HCT116 (cell line): ENCODE measurements around the gene RBMS1. TPM values are rescaled to one million over a fixed set of nuclear protein-coding genes. Genes with fewer than 3 reads are reported as not detected.

Experiments used
- ATAC-seq: fragments of 200-7000 bp; cut with Tn5 transposase; 2 replicates; pipeline ENCODE4 v1.9.1; 2020; ENCODE audit warnings: mild to moderate bottlenecking, moderate library complexity
- BruUV-seq: library from RNA; stranded (reverse); fragments of 400-500 nt; replicated peaks from 2 replicates; lab custom pipeline; 2021; lab: Mats Ljungman, UMichigan
- CTCF ChIA-PET: fragments of 300-600 bp; sonication (Branson Sonifier 250); formaldehyde crosslinking; loops from one replicate; lab custom pipeline; 2021; ENCODE audit warnings: antibody characterized with exemption; lab: Charles Lee
- POLR2A ChIA-PET: fragments of 300-600, 350-600 bp; sonication (Branson Sonifier 250); formaldehyde crosslinking; loops from one replicate; lab custom pipeline; 2021; ENCODE audit warnings: antibody characterized with exemption; lab: Charles Lee
- RAD21 ChIA-PET, 2 experiments: fragments of 300-600 bp; sonication (Branson Sonifier 250); formaldehyde crosslinking; loops; one replicate each; lab custom pipeline; 2023; ENCODE audit warnings: low total read pairs in 2 of 2; ENCODE audit not compliant: uncharacterized antibody in 2 of 2, unreplicated experiment in 2 of 2, low non-redundant PET in 1 of 2; lab: Charles Lee
- DNase-seq: peaks from one replicate; pipeline ENCODE4 v3.0.0-alpha.2; 2010; ENCODE audit warnings: low read depth, low spot score
- H2AFZ ChIP-seq: fragments of 200-600 bp; shearing (Covaris generic), sonication (generic); 2 replicates; pipeline ENCODE4 v1.6.1; 2017; ENCODE audit warnings: low read depth, mixed run types, mixed read lengths, antibody characterized with exemption, low read length; ENCODE audit not compliant: poor library complexity, severe bottlenecking
- H3K27ac ChIP-seq: 2 replicates; pipeline ENCODE4 v1.5.1; 2012; ENCODE audit warnings: low read depth, low read length
- H3K27me3 ChIP-seq: fragments of 200-600 bp; sonication (generic); 2 replicates; pipeline ENCODE4 v1.6.1; 2016; ENCODE audit warnings: mixed run types, low read length, mixed read lengths; ENCODE audit not compliant: insufficient read depth
- H3K36me3 ChIP-seq, 2 experiments: fragments of 200-500 bp in 1 of 2; fragments of 200-600 bp in 1 of 2; sonication (Bioruptor generic) in 1 of 2; sonication (generic) in 1 of 2; 2 replicates each; pipeline versions ENCODE4 v1.5.1 to v1.6.1; 2014 to 2016; ENCODE audit warnings: low read length in 2 of 2, inconsistent platforms in 1 of 2, mixed read lengths in 1 of 2, mixed run types in 1 of 2; ENCODE audit not compliant: insufficient read depth in 2 of 2, control insufficient read depth in 1 of 2
- H3K4me1 ChIP-seq, 2 experiments: fragments of 200-600 bp in 1 of 2; sonication (generic) in 1 of 2; 2 replicates each; pipeline versions ENCODE4 v1.5.1 to v1.6.1; 2012 to 2017; ENCODE audit warnings: low read length in 2 of 2, inconsistent platforms in 1 of 2, mild to moderate bottlenecking in 1 of 2, mixed read lengths in 1 of 2, mixed run types in 1 of 2, moderate library complexity in 1 of 2; ENCODE audit not compliant: insufficient read depth in 2 of 2, control insufficient read depth in 1 of 2
- H3K4me2 ChIP-seq: fragments of 200-600 bp; sonication (generic); 2 replicates; pipeline ENCODE4 v1.6.1; 2017; ENCODE audit warnings: mixed run types, low read length, mixed read lengths
- H3K4me3 ChIP-seq, 2 experiments: fragments of 200-600 bp in 1 of 2; sonication (generic) in 1 of 2; replicated peaks in 1 of 2; 2 replicates each; pipeline ENCODE4 v1.5.1; 2011 to 2016; ENCODE audit warnings: low read length in 2 of 2, control low read depth in 1 of 2, low read depth in 1 of 2, mild to moderate bottlenecking in 1 of 2, mixed read lengths in 1 of 2, mixed run types in 1 of 2
- H3K79me2 ChIP-seq: fragments of 200-600 bp; sonication (generic); 2 replicates; pipeline ENCODE4 v1.6.1; 2017; ENCODE audit warnings: mild to moderate bottlenecking, mixed run types, low read length, moderate library complexity, mixed read lengths; ENCODE audit not compliant: insufficient read depth
- H3K9ac ChIP-seq: fragments of 200-600 bp; sonication (generic); 2 replicates; pipeline ENCODE4 v1.6.1; 2016; ENCODE audit warnings: low read length, mixed read lengths
- H3K9me2 ChIP-seq: fragments of 200-600 bp; sonication (generic), shearing (Covaris generic); 2 replicates; pipeline ENCODE4 v1.6.1; 2017; ENCODE audit warnings: mixed run types, mild to moderate bottlenecking, moderate library complexity; ENCODE audit not compliant: insufficient read depth
- H3K9me3 ChIP-seq, 2 experiments: fragments of 200-500 bp in 1 of 2; fragments of 200-600 bp in 1 of 2; sonication (Bioruptor generic) in 1 of 2; sonication (generic) in 1 of 2; 2 replicates each; pipeline ENCODE4 v1.6.1; 2014 to 2017; ENCODE audit warnings: low read length in 2 of 2, mixed read lengths in 2 of 2, inconsistent platforms in 1 of 2, low read depth in 1 of 2, mild to moderate bottlenecking in 1 of 2, mixed run types in 1 of 2, moderate library complexity in 1 of 2; ENCODE audit not compliant: control insufficient read depth in 1 of 2, insufficient read depth in 1 of 2
- H4K20me1 ChIP-seq: fragments of 200-600 bp; sonication (generic), shearing (Covaris generic); 2 replicates; pipeline ENCODE4 v1.6.1; 2017; ENCODE audit warnings: mixed run types, mild to moderate bottlenecking, moderate library complexity; ENCODE audit not compliant: insufficient read depth
- CBX3 ChIP-seq: IDR thresholded peaks from 2 replicates; pipeline ENCODE4 v1.6.1; 2012; ENCODE audit warnings: low read depth
- CEBPB ChIP-seq: IDR thresholded peaks from 2 replicates; pipeline ENCODE4 v1.6.1; 2012; ENCODE audit warnings: low read depth
- EGR1 ChIP-seq: IDR thresholded peaks from 2 replicates; pipeline ENCODE4 v1.6.1; 2012; ENCODE audit warnings: low read depth
- ELF1 ChIP-seq: IDR thresholded peaks from 2 replicates; pipeline ENCODE4 v1.6.1; 2012; ENCODE audit warnings: low read depth, borderline replicate concordance
- EZH2 ChIP-seq: fragments of 200-600 bp; sonication (generic); IDR thresholded peaks from 2 replicates; pipeline ENCODE4 v1.6.1; 2017; ENCODE audit warnings: antibody characterized with exemption, mixed run types
- FOSL1 ChIP-seq: IDR thresholded peaks from 2 replicates; pipeline ENCODE4 v1.6.1; 2012; ENCODE audit warnings: low read depth
- JUND ChIP-seq: IDR thresholded peaks from 2 replicates; pipeline ENCODE4 v1.6.1; 2012
- POLR2A ChIP-seq: IDR thresholded peaks from 2 replicates; pipeline ENCODE4 v1.7.0; 2011; ENCODE audit warnings: borderline replicate concordance; ENCODE audit not compliant: insufficient read depth, insufficient read length; ENCODE audit errors: extremely low read depth
- POLR2AphosphoS5 ChIP-seq: IDR thresholded peaks from 2 replicates; pipeline ENCODE4 v1.6.1; 2011; ENCODE audit warnings: mild to moderate bottlenecking, low read depth, low read length, moderate library complexity
- RAD21 ChIP-seq: IDR thresholded peaks from 2 replicates; pipeline ENCODE4 v1.6.1; 2012; ENCODE audit warnings: low read depth, mild to moderate bottlenecking
- SIN3A ChIP-seq: IDR thresholded peaks from 2 replicates; pipeline ENCODE4 v1.6.1; 2012; ENCODE audit warnings: low read depth
- SP1 ChIP-seq: IDR thresholded peaks from 2 replicates; pipeline ENCODE4 v1.6.1; 2012; ENCODE audit warnings: low read depth
- TCF7L2 ChIP-seq: IDR thresholded peaks from 2 replicates; pipeline ENCODE4 v1.7.0; 2011; ENCODE audit warnings: borderline replicate concordance, inconsistent platforms; ENCODE audit not compliant: insufficient read depth, insufficient read length; ENCODE audit errors: extremely low read depth
- YY1 ChIP-seq: IDR thresholded peaks from 2 replicates; pipeline ENCODE4 v1.6.1; 2011; ENCODE audit warnings: low read length, low read depth, moderate library complexity, mild to moderate bottlenecking; ENCODE audit not compliant: insufficient replicate concordance; ENCODE audit errors: extremely low read depth
- ZNF274 ChIP-seq: fragments of 200-500 bp; sonication (Bioruptor generic); IDR thresholded peaks from 2 replicates; pipeline ENCODE4 v1.6.1; 2014; ENCODE audit warnings: mild to moderate bottlenecking, low read depth, low read length, inconsistent platforms
- intact Hi-C: fragments of 100-400 bp; cut with micrococcal nuclease; formaldehyde crosslinking; loops from 2 replicates; pipeline ENCODE4 v1.10.0; 2022
- total RNA-seq: library from RNA; stranded (reverse); gene quantifications from one replicate; pipeline ENCODE4 v1.2.1, GENCODE V29; 2021; ENCODE audit not compliant: unreplicated experiment
- TF ChIP-seq, protein P1 (sequence below): IDR thresholded peaks from 2 replicates; pipeline ENCODE4 v1.6.1; 2011; ENCODE audit warnings: mild to moderate bottlenecking, low read length, moderate library complexity; ENCODE audit not compliant: insufficient replicate concordance; ENCODE audit errors: extremely low read depth
- TF ChIP-seq, protein P2 (sequence below): IDR thresholded peaks from 2 replicates; pipeline ENCODE4 v1.6.1; 2012
- TF ChIP-seq, protein P3 (sequence below), 3 experiments: fragments of 200-600 bp in 1 of 3; sonication (generic) in 1 of 3; IDR thresholded peaks in 2 of 3; conservative IDR thresholded peaks in 1 of 3; 2 replicates each; pipeline ENCODE4 v1.5.1; 2012 to 2017; ENCODE audit warnings: low read depth in 2 of 3, low read length in 2 of 3, antibody characterized with exemption in 1 of 3, borderline replicate concordance in 1 of 3, control low read depth in 1 of 3, mild to moderate bottlenecking in 1 of 3, mixed read lengths in 1 of 3, mixed run types in 1 of 3, moderate library complexity in 1 of 3; ENCODE audit not compliant: insufficient read depth in 1 of 3
- TF ChIP-seq, protein P4 (sequence below): IDR thresholded peaks from 2 replicates; pipeline ENCODE4 v1.6.1; 2012
- TF ChIP-seq, protein P5 (sequence below): IDR thresholded peaks from 2 replicates; pipeline ENCODE4 v1.6.1; 2012; ENCODE audit warnings: low read depth

RBMS1 gene
- total RNA-seq, 1 experiment from 2014 or later, result 17.6 TPM

DNA sequence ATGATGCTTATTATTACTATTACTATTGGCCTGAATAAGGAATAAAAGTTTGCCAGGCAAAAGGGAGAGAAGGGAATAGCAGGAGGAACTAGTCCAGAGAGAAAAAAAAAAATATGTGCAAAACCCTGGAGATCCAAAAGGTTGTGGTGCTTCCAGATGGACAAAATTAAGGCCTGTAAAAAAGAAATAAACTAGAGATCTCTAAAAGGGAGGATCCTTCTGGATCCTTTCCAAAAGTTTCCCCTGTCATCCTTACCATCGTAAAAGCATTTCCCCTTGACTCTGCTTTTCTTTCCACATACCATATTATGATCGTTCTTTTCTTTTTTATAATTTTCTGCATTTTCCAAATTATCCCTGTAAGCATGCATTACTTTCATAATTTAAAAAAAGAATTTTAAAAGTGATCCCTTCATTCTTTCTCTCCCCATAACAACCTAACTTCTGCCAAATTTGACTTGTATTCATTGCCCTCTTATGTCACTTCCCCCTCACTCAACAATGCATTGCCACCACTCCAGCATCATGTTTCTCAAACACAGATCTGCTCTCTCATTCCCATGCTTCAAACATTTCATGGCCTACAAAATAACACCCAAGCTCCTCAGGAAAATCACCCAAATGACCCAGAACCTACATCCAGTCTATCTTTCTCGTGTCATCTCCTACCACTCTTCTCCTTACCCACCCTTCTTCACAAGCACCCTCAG, 40.3 kb downstream of the RBMS1 start:
- intact Hi-C loops, result no loop called here
- ATAC-seq, result no peak
- POLR2A ChIA-PET, result no interaction called here
- no peak overlapping the region for H2AFZ ChIP-seq
- H3K27ac ChIP-seq, result no peak overlapping the region
- CTCF ChIA-PET, result no interaction called here
- H3K9me3 ChIP-seq, result no peaks in the 10 kb centered on the region
- H3K9me2 ChIP-seq, result no peaks in the 10 kb centered on the region
- no peak overlapping the region for H3K4me2 ChIP-seq
- no peak overlapping the region for H3K9ac ChIP-seq
- no peaks in the 10 kb centered on the region for H3K79me2 ChIP-seq
- H4K20me1 ChIP-seq, result no peaks in the 10 kb centered on the region
- TF ChIP-seq, protein P1, sequence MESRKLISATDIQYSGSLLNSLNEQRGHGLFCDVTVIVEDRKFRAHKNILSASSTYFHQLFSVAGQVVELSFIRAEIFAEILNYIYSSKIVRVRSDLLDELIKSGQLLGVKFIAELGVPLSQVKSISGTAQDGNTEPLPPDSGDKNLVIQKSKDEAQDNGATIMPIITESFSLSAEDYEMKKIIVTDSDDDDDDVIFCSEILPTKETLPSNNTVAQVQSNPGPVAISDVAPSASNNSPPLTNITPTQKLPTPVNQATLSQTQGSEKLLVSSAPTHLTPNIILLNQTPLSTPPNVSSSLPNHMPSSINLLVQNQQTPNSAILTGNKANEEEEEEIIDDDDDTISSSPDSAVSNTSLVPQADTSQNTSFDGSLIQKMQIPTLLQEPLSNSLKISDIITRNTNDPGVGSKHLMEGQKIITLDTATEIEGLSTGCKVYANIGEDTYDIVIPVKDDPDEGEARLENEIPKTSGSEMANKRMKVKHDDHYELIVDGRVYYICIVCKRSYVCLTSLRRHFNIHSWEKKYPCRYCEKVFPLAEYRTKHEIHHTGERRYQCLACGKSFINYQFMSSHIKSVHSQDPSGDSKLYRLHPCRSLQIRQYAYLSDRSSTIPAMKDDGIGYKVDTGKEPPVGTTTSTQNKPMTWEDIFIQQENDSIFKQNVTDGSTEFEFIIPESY, result no peak
- TF ChIP-seq EZH2, result no peak
- TF ChIP-seq RAD21, result no peak
- TF ChIP-seq CBX3, result no peak
- no peak for TF ChIP-seq EGR1
- no peak for TF ChIP-seq TCF7L2
- no peak for TF ChIP-seq SP1
- TF ChIP-seq POLR2A, result no peak
- TF ChIP-seq ELF1, result no peak
- no peak for TF ChIP-seq YY1
- TF ChIP-seq, protein P2, sequence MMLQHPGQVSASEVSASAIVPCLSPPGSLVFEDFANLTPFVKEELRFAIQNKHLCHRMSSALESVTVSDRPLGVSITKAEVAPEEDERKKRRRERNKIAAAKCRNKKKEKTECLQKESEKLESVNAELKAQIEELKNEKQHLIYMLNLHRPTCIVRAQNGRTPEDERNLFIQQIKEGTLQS, result no peak
- TF ChIP-seq SIN3A, result no peak
- no peak for TF ChIP-seq CEBPB
- TF ChIP-seq ZNF274, result no peak
- TF ChIP-seq, protein P3, sequence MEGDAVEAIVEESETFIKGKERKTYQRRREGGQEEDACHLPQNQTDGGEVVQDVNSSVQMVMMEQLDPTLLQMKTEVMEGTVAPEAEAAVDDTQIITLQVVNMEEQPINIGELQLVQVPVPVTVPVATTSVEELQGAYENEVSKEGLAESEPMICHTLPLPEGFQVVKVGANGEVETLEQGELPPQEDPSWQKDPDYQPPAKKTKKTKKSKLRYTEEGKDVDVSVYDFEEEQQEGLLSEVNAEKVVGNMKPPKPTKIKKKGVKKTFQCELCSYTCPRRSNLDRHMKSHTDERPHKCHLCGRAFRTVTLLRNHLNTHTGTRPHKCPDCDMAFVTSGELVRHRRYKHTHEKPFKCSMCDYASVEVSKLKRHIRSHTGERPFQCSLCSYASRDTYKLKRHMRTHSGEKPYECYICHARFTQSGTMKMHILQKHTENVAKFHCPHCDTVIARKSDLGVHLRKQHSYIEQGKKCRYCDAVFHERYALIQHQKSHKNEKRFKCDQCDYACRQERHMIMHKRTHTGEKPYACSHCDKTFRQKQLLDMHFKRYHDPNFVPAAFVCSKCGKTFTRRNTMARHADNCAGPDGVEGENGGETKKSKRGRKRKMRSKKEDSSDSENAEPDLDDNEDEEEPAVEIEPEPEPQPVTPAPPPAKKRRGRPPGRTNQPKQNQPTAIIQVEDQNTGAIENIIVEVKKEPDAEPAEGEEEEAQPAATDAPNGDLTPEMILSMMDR (IDR thresholded peaks at IDR 0.05 in 2 of 3, conservative IDR thresholded peaks at IDR 0.05 in 1 of 3; ENCODE audit: borderline replicate concordance in 1 of 3, insufficient read depth in 1 of 3, low read depth in 2 of 3, low read length in 2 of 3), result no peak
- no peak for TF ChIP-seq FOSL1
- TF ChIP-seq JUND, result no peak
- TF ChIP-seq, protein P4, sequence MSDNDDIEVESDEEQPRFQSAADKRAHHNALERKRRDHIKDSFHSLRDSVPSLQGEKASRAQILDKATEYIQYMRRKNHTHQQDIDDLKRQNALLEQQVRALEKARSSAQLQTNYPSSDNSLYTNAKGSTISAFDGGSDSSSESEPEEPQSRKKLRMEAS, result no peak
- TF ChIP-seq, protein P5, sequence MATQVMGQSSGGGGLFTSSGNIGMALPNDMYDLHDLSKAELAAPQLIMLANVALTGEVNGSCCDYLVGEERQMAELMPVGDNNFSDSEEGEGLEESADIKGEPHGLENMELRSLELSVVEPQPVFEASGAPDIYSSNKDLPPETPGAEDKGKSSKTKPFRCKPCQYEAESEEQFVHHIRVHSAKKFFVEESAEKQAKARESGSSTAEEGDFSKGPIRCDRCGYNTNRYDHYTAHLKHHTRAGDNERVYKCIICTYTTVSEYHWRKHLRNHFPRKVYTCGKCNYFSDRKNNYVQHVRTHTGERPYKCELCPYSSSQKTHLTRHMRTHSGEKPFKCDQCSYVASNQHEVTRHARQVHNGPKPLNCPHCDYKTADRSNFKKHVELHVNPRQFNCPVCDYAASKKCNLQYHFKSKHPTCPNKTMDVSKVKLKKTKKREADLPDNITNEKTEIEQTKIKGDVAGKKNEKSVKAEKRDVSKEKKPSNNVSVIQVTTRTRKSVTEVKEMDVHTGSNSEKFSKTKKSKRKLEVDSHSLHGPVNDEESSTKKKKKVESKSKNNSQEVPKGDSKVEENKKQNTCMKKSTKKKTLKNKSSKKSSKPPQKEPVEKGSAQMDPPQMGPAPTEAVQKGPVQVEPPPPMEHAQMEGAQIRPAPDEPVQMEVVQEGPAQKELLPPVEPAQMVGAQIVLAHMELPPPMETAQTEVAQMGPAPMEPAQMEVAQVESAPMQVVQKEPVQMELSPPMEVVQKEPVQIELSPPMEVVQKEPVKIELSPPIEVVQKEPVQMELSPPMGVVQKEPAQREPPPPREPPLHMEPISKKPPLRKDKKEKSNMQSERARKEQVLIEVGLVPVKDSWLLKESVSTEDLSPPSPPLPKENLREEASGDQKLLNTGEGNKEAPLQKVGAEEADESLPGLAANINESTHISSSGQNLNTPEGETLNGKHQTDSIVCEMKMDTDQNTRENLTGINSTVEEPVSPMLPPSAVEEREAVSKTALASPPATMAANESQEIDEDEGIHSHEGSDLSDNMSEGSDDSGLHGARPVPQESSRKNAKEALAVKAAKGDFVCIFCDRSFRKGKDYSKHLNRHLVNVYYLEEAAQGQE, result no peak
- no peak for TF ChIP-seq POLR2AphosphoS5
- TF ChIP-seq, all 23 proteins: peak for 0
- H3K4me3 ChIP-seq, result no peak overlapping the region
- H3K36me3 ChIP-seq, result no peaks in the 10 kb centered on the region
- H3K27me3 ChIP-seq, result no peaks in the 10 kb centered on the region
- BruUV-seq, result no TSS peak
- DNase-seq, result no peak
- RAD21 ChIA-PET, result no interaction called here
- H3K4me1 ChIP-seq, result no peaks in the 10 kb centered on the region
